Measurements from ENCODE around the gene ACKR2. TPM values are rescaled to one million over a fixed set of nuclear protein-coding genes. Genes with fewer than 3 reads are reported as not detected.

Gene ACKR2
- total RNA-seq, 1 experiment from 2014 or later, result not detected

- no peak within 1 kb of the TSS for H3K14ac ChIP-seq (ENCODE audit: insufficient read depth, low read length)
- H3K4me1 Mint-ChIP-seq, result peaks cover 7 to 8% of the 10 kb centered on the region in 2 experiments
- no peak within 1 kb of the TSS for H2BK5ac ChIP-seq (ENCODE audit: insufficient read length, low read length)
- no peak within 1 kb of the TSS for H3K56ac ChIP-seq (ENCODE audit: insufficient read length, low read depth, low read length)
- no peak within 1 kb of the TSS for H3K18ac ChIP-seq (ENCODE audit: insufficient read length, low read depth, low read length)
- TF ChIP-seq CTCF (conservative IDR thresholded peaks at IDR 0.05), result no peak
- DNase-seq, result no peak
- no peaks in the 10 kb centered on the region for H3K9me3 ChIP-seq (ENCODE audit: control insufficient read depth, low read depth, low read length)
- H3K27me3 Mint-ChIP-seq (ENCODE audit: low read depth), result peaks cover 4% of the 10 kb centered on the region
- no CpG with 5 or more reads among the region's 13 CpGs for WGBS (ENCODE audit: extremely low coverage, insufficient read length, low lambda C conversion rate)
- H3K79me2 ChIP-seq (ENCODE audit: insufficient read depth, low read length), result no peaks in the 10 kb centered on the region
- H2BK15ac ChIP-seq (ENCODE audit: low read depth, low read length), result no peak within 1 kb of the TSS
- H4K8ac ChIP-seq (replicated peaks; ENCODE audit: insufficient read length, low read depth, low read length), result no peak within 1 kb of the TSS
- no peak within 1 kb of the TSS for H3K27ac ChIP-seq (ENCODE audit: insufficient read length, low read depth, low read length)
- no peak within 1 kb of the TSS for H3K23ac ChIP-seq (ENCODE audit: insufficient read length, low read depth, low read length)
- no peak within 1 kb of the TSS for H2AFZ ChIP-seq (ENCODE audit: low read length)
- no peak within 1 kb of the TSS for H3K4me2 ChIP-seq (ENCODE audit: insufficient read depth, insufficient read length, low read length)
- H3K4ac ChIP-seq (ENCODE audit: low read depth, low read length), result no peak within 1 kb of the TSS
- no peak within 1 kb of the TSS for H3K9ac ChIP-seq (ENCODE audit: extremely low read depth, insufficient read length, low read length)
- H4K5ac ChIP-seq (ENCODE audit: insufficient read length, low read depth, low read length), result no peak within 1 kb of the TSS
- no peaks in the 10 kb centered on the region for H3K27me3 ChIP-seq (ENCODE audit: insufficient read depth, low read length)
- no peak within 1 kb of the TSS for H3K4me3 Mint-ChIP-seq
- H3K27ac Mint-ChIP-seq, result no peak within 1 kb of the TSS
- no peak within 1 kb of the TSS for H2BK20ac ChIP-seq (ENCODE audit: low read depth, low read length, poor library complexity, severe bottlenecking)
- H4K20me1 ChIP-seq (ENCODE audit: control insufficient read depth, insufficient read depth, insufficient read length), result no peaks in the 10 kb centered on the region
- H2BK120ac ChIP-seq (ENCODE audit: low read depth, low read length, poor library complexity, severe bottlenecking), result no peak within 1 kb of the TSS
- no peak within 1 kb of the TSS for H2BK12ac ChIP-seq (ENCODE audit: insufficient read length, low read depth, low read length)
- no peak within 1 kb of the TSS for H4K91ac ChIP-seq (ENCODE audit: insufficient read length, low read depth, low read length)
- H3K23me2 ChIP-seq (ENCODE audit: insufficient read length, low read depth, low read length, poor library complexity, severe bottlenecking), result peaks cover under 1% of the 10 kb centered on the region
- H3K4me1 ChIP-seq (ENCODE audit: insufficient read depth, low read length), result peaks cover 4% of the 10 kb centered on the region; the same call in 1 of the 2 replicates
- no peaks in the 10 kb centered on the region for H3K36me3 Mint-ChIP-seq (ENCODE audit: insufficient read depth in 1 of 3, low read depth in 3 of 3)
- H3T11ph ChIP-seq (ENCODE audit: low read length), result no peak within 1 kb of the TSS
- no peaks in the 10 kb centered on the region for H3K79me1 ChIP-seq (ENCODE audit: insufficient read depth, low read depth, low read length, poor library complexity, severe bottlenecking)
- H2AK5ac ChIP-seq (ENCODE audit: insufficient read length, low read length), result no peak within 1 kb of the TSS
- H3K9me3 Mint-ChIP-seq, result no peaks in the 10 kb centered on the region
Observed at GRCh38 chr3:42875325-42876151, 66.3 kb downstream of the ACKR2 start, which contains the start of gene CYP8B1. Gene CYP8B1 (minus strand): TSS chr3:42875879. CDS start chr3:42875816, 63 bp downstream.
